Measurements from ENCODE around the gene GATD1. TPM values are rescaled to one million over a fixed set of nuclear protein-coding genes. Genes with fewer than 3 reads are reported as not detected.
A peak's percentile ranks its signal among the peaks of the same experiment; 100 is the strongest.

GATD1 gene
- 27.5 and 45.0 TPM in 2 replicates for total RNA-seq (2014; rRNA removed; shearing (Covaris generic); ENCODE audit: low replicate concordance)

- in situ Hi-C loops (cut with HindIII; ENCODE audit: low pct_unique_long_range_greater_than_20kb, low sequenced_read_pairs) = no loop called here
- peak; percentile 66 for DNase-seq (ENCODE audit: low read depth)
Observed at GRCh38 chr11:777288-778255, at the start of gene GATD1. Gene GATD1, minus strand, starts transcription at chr11:777487. Its CDS starts 25 bp downstream, at chr11:777462.

GRCh38 chr11:826836-827145 lies 49.5 kb upstream of the GATD1 start:
- in situ Hi-C loops (cut with HindIII; ENCODE audit: low pct_unique_long_range_greater_than_20kb, low sequenced_read_pairs) = no loop called here
- no peak for DNase-seq (ENCODE audit: low read depth)

- DNase-seq (ENCODE audit: low read depth) = no peak
- in situ Hi-C loops (cut with HindIII; ENCODE audit: low pct_unique_long_range_greater_than_20kb, low sequenced_read_pairs) = no loop called here
Observed at GRCh38 chr11:826227-826621, 48.9 kb upstream of the GATD1 start.

- no peak for DNase-seq (ENCODE audit: low read depth)
- in situ Hi-C loops (cut with HindIII; ENCODE audit: low pct_unique_long_range_greater_than_20kb, low sequenced_read_pairs) = no loop called here
Observed at GRCh38 chr11:825366-826226, 48.3 kb upstream of the GATD1 start.

- in situ Hi-C loops (cut with HindIII; ENCODE audit: low pct_unique_long_range_greater_than_20kb, low sequenced_read_pairs) = no loop called here
- no peak for DNase-seq (ENCODE audit: low read depth)
Observed at GRCh38 chr11:824942-825341, 47.7 kb upstream of the GATD1 start.

GRCh38 chr11:824292-824880 lies 47.1 kb upstream of the GATD1 start:
- DNase-seq (ENCODE audit: low read depth) = no peak
- in situ Hi-C loops (cut with HindIII; ENCODE audit: low pct_unique_long_range_greater_than_20kb, low sequenced_read_pairs) = no loop called here

- no peak for DNase-seq (ENCODE audit: low read depth)
- in situ Hi-C loops (cut with HindIII; ENCODE audit: low pct_unique_long_range_greater_than_20kb, low sequenced_read_pairs) = no loop called here
Observed at GRCh38 chr11:823441-824291, 46.4 kb upstream of the GATD1 start.

GRCh38 chr11:821512-822371 lies 44.5 kb upstream of the GATD1 start:
- in situ Hi-C loops (cut with HindIII; ENCODE audit: low pct_unique_long_range_greater_than_20kb, low sequenced_read_pairs) = no loop called here
- DNase-seq (ENCODE audit: low read depth) = no peak

GRCh38 chr11:820655-821511 lies 43.6 kb upstream of the GATD1 start:
- in situ Hi-C loops (cut with HindIII; ENCODE audit: low pct_unique_long_range_greater_than_20kb, low sequenced_read_pairs) = no loop called here
- DNase-seq (ENCODE audit: low read depth) = peak; percentile 72

- in situ Hi-C loops (cut with HindIII; ENCODE audit: low pct_unique_long_range_greater_than_20kb, low sequenced_read_pairs) = no loop called here
- DNase-seq (ENCODE audit: low read depth) = peak; percentile 84
Observed at GRCh38 chr11:819943-820649, 42.8 kb upstream of the GATD1 start.

GRCh38 chr11:819129-819931 lies 42.0 kb upstream of the GATD1 start:
- in situ Hi-C loops (cut with HindIII; ENCODE audit: low pct_unique_long_range_greater_than_20kb, low sequenced_read_pairs) = no loop called here
- DNase-seq (ENCODE audit: low read depth) = peak; percentile 79

- peak; percentile 60 for DNase-seq (ENCODE audit: low read depth)
- in situ Hi-C loops (cut with HindIII; ENCODE audit: low pct_unique_long_range_greater_than_20kb, low sequenced_read_pairs) = no loop called here
Observed at GRCh38 chr11:818396-819128, 41.3 kb upstream of the GATD1 start, which contains the start of gene PNPLA2. Gene PNPLA2, plus strand, starts transcription at chr11:818914. Its CDS starts 805 bp downstream, at chr11:819719.

GRCh38 chr11:816433-816779 lies 39.1 kb upstream of the GATD1 start:
- DNase-seq (ENCODE audit: low read depth) = no peak
- in situ Hi-C loops (cut with HindIII; ENCODE audit: low pct_unique_long_range_greater_than_20kb, low sequenced_read_pairs) = no loop called here

GRCh38 chr11:815675-816432 lies 38.6 kb upstream of the GATD1 start:
- in situ Hi-C loops (cut with HindIII; ENCODE audit: low pct_unique_long_range_greater_than_20kb, low sequenced_read_pairs) = no loop called here

More at GRCh38 chr11:815675-816432, 38.6 kb upstream of the GATD1 start:
- DNase-seq (ENCODE audit: low read depth) = no peak

Measured in Caki2 (cell line).